PC-3 (cell line): ENCODE measurements around the gene ACTL7B. TPM values are rescaled to one million over a fixed set of nuclear protein-coding genes. Genes with fewer than 3 reads are reported as not detected.
A peak's percentile ranks its signal among the peaks of the same experiment; 100 is the strongest.
"Not testable (repeated sequence)": the region's sequence is repeated elsewhere in the genome, so short reads cannot be mapped to it uniquely, and the experiment has no call there.

Experiments used
- ATAC-seq: fragments of 200-7000 bp; cut with Tn5 transposase; 2 replicates; pipeline ENCODE4 v1.9.1; 2020; ENCODE audit warnings: mild to moderate bottlenecking, moderate library complexity
- BruUV-seq: library from RNA; stranded (reverse); fragments of 400-500 nt; replicated peaks from 2 replicates; lab custom pipeline; 2021; lab: Mats Ljungman, UMichigan
- CTCF ChIA-PET: fragments of 300-600 bp; sonication (Branson Sonifier 250); formaldehyde crosslinking; loops from one replicate; lab custom pipeline; 2022; ENCODE audit warnings: antibody characterized with exemption; lab: Charles Lee
- POLR2A ChIA-PET: fragments of 300-600 bp; sonication (Branson Sonifier 250); formaldehyde crosslinking; loops from one replicate; lab custom pipeline; 2022; ENCODE audit warnings: antibody characterized with exemption; ENCODE audit not compliant: unreplicated experiment; lab: Charles Lee
- DNase-seq: peaks from one replicate; pipeline ENCODE4 v3.0.0-alpha.2; 2015
- H2AFZ ChIP-seq: fragments of 300-600 bp; sonication (generic); 2 replicates; pipeline ENCODE4 v1.6.0; 2016; ENCODE audit warnings: antibody characterized with exemption, low read length
- H3F3A ChIP-seq: fragments of 300-600 bp; sonication (generic); one replicate; pipeline ENCODE4 v1.6.0; 2017; ENCODE audit warnings: antibody characterized with exemption, low read length, control low read depth, mild to moderate bottlenecking; ENCODE audit not compliant: unreplicated experiment
- H3K27ac ChIP-seq: fragments of 300-600 bp; sonication (generic); 2 replicates; pipeline ENCODE4 v1.5.1; 2016; ENCODE audit warnings: mild to moderate bottlenecking, low read length
- H3K27me3 ChIP-seq: fragments of 300-600 bp; sonication (generic); 2 replicates; pipeline ENCODE4 v1.6.1; 2016; ENCODE audit warnings: low read length, mixed read lengths
- H3K36me3 ChIP-seq: fragments of 300-600 bp; sonication (generic); 2 replicates; pipeline ENCODE4 v1.6.1; 2016; ENCODE audit warnings: low read depth, mixed run types, low read length, mixed read lengths
- H3K4me1 ChIP-seq: fragments of 300-600 bp; sonication (generic); 2 replicates; pipeline ENCODE4 v1.5.1; 2016; ENCODE audit warnings: low read length; ENCODE audit not compliant: insufficient read depth
- H3K4me2 ChIP-seq: fragments of 300-600 bp; sonication (generic); 2 replicates; pipeline ENCODE4 v1.6.0; 2016; ENCODE audit warnings: low read length
- H3K4me3 ChIP-seq: fragments of 300-600 bp; sonication (generic); 2 replicates; pipeline ENCODE4 v1.5.1; 2016; ENCODE audit warnings: mild to moderate bottlenecking, low read length, mixed read lengths
- H3K79me2 ChIP-seq: fragments of 300-600 bp; sonication (generic); 2 replicates; pipeline ENCODE4 v1.6.1; 2017; ENCODE audit warnings: low read length, mixed read lengths
- H3K9ac ChIP-seq: fragments of 300-600 bp; sonication (generic); 2 replicates; pipeline ENCODE4 v1.6.0; 2016; ENCODE audit warnings: mild to moderate bottlenecking, low read length
- H3K9me2 ChIP-seq: fragments of 300-600 bp; sonication (generic); replicated peaks from 2 replicates; pipeline ENCODE4 v1.6.1; 2016; ENCODE audit warnings: mixed run types, low read length, mixed read lengths
- H3K9me3 ChIP-seq: fragments of 300-600 bp; sonication (generic); 2 replicates; pipeline ENCODE4 v1.6.1; 2016; ENCODE audit warnings: low read length, mixed read lengths
- H4K20me1 ChIP-seq: fragments of 300-600 bp; sonication (generic); 2 replicates; pipeline ENCODE4 v1.6.1; 2016; ENCODE audit warnings: low read length, mixed read lengths
- EZH2 ChIP-seq: fragments of 300-600 bp; sonication (generic); IDR thresholded peaks from one replicate; pipeline ENCODE4 v1.6.1; 2017; ENCODE audit warnings: antibody characterized with exemption, mild to moderate bottlenecking, low read length; ENCODE audit not compliant: unreplicated experiment
- EZH2phosphoT487 ChIP-seq: fragments of 300-600 bp; sonication (generic); IDR thresholded peaks from 2 replicates; pipeline ENCODE4 v1.6.1; 2018; ENCODE audit warnings: mild to moderate bottlenecking, antibody characterized with exemption, low read length, borderline replicate concordance
- intact Hi-C: fragments of 100-400 bp; cut with micrococcal nuclease; formaldehyde crosslinking; loops from 2 replicates; pipeline ENCODE4 v1.9.0; 2023
- total RNA-seq: library from RNA; depleted of rRNA; stranded (reverse); fragments of >200 nt; gene quantifications from 2 replicates; pipeline ENCODE4 v1.2.3, GENCODE V29; 2014
- TF ChIP-seq, protein P1 (sequence below): fragments of 300-600 bp; sonication (generic); conservative IDR thresholded peaks from 2 replicates; pipeline ENCODE4 v1.5.1; 2017; ENCODE audit warnings: antibody characterized with exemption, low read depth, mild to moderate bottlenecking, low read length

ACTL7B gene
- total RNA-seq, 1 experiment from 2014 or later = not detected

DNA sequence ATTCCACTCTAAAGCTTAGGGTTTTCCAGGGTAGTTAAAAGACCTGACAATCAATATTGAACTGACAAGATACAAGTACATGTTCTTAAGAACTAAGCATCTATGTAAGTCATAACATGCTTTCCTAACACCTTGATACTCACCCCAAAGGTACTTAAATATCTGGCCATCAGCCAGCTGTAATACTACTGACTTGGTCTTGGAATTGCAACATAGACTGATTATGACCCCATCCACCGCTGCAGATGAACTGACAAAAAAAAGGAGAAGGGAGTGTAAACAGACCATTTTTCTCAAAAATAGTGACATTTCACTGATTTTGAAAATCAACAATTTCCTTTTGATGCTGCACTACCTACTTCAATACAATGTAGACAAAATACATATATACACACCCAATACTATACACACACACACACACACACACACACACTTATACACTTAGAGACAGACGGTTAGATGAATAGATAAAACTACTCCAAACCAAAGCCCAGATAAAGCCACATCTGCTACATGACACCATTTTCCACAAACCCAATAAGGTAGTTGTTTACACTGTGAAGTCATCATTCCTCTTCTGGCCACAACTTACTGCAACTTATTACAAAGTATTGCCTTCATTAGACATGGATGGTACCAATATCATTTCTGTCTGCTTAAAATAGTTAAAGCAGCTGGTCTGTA lies 47.8 kb upstream of the ACTL7B start:
- intact Hi-C loops = no loop called here
- H3K36me3 ChIP-seq = peaks cover 20% of the 10 kb centered on the region
- H3K4me1 ChIP-seq = no peaks in the 10 kb centered on the region; the same call in 1 of the 2 replicates
- no peak for ATAC-seq
- CTCF ChIA-PET = no interaction called here
- no TSS peak for BruUV-seq
- H3F3A ChIP-seq = no peaks in the 10 kb centered on the region
- H3K9me2 ChIP-seq = no peaks in the 10 kb centered on the region
- no peaks in the 10 kb centered on the region for H3K27me3 ChIP-seq
- H3K9ac ChIP-seq = no peak overlapping the region
- TF ChIP-seq EZH2 (no peak), EZH2phosphoT487 (no peak)
- TF ChIP-seq, protein P1, sequence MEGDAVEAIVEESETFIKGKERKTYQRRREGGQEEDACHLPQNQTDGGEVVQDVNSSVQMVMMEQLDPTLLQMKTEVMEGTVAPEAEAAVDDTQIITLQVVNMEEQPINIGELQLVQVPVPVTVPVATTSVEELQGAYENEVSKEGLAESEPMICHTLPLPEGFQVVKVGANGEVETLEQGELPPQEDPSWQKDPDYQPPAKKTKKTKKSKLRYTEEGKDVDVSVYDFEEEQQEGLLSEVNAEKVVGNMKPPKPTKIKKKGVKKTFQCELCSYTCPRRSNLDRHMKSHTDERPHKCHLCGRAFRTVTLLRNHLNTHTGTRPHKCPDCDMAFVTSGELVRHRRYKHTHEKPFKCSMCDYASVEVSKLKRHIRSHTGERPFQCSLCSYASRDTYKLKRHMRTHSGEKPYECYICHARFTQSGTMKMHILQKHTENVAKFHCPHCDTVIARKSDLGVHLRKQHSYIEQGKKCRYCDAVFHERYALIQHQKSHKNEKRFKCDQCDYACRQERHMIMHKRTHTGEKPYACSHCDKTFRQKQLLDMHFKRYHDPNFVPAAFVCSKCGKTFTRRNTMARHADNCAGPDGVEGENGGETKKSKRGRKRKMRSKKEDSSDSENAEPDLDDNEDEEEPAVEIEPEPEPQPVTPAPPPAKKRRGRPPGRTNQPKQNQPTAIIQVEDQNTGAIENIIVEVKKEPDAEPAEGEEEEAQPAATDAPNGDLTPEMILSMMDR = no peak
- no peak overlapping the region for H3K4me3 ChIP-seq
- no peak overlapping the region for H2AFZ ChIP-seq
- H4K20me1 ChIP-seq = no peaks in the 10 kb centered on the region
- no peak overlapping the region for H3K27ac ChIP-seq
- peak; percentile 27 for DNase-seq
- no peaks in the 10 kb centered on the region for H3K9me3 ChIP-seq
- no peak overlapping the region for H3K4me2 ChIP-seq
- no peaks in the 10 kb centered on the region for H3K79me2 ChIP-seq
- POLR2A ChIA-PET = no interaction called here

DNA sequence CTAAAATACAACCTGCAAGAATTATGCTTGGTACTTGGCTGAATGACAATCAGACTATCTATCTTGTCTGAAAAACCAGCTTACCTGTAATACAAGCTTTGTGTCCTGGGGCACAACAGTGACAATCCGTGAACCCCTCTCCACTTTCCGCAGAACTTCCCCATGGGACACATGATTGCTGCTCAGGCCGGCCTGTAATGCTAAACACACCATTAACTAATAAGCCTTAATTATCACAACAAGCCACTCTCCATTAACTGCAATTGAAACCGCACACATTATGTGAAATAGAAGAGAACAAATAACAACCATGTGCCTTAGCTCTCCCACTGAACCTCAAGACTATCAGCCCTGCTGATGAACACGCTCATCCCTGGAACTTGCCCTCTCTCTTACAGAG lies 44.4 kb upstream of the ACTL7B start:
- H3K79me2 ChIP-seq = no peaks in the 10 kb centered on the region
- intact Hi-C loops = no loop called here

DNA sequence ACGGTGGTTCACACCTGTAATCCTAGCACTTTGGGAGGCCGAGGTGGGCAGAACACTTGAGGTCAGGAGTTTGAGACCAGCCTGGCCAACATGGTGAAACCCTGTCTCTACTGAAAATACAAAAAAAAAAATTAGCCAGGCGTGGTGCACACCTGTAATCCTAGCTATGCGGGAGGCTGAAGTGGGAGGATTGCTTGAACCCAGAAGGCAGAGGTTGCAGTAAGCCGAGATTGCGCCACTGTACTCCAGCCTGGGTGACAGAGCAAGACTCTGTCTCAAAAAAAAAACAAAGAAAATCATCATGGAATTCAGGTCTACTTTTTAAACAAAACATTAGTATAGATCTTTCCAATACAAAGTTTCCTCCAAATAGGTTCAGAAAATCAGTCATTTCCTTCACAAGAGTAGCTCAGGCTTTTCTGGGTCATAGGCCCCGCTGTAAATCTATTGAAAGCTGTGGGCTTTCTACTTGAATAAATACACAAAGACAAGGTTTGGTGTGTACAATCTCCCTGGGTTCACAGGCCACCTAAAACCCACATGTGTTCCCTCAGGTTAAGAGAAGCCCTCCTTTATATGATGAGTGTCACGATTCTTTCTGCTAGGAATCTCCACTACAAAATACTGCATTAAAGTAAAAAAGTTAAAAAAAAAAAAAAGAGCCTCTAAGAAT lies 43.4 kb upstream of the ACTL7B start:
- H3K9me2 ChIP-seq, CTCF ChIA-PET, H3F3A ChIP-seq, DNase-seq, H3K27me3 ChIP-seq, H3K27ac ChIP-seq, POLR2A ChIA-PET, H4K20me1 ChIP-seq, intact Hi-C loops, ATAC-seq, H3K9ac ChIP-seq, BruUV-seq, H3K4me1 ChIP-seq, H3K4me2 ChIP-seq, H2AFZ ChIP-seq, H3K79me2 ChIP-seq, H3K4me3 ChIP-seq, H3K9me3 ChIP-seq: not testable (repeated sequence)
- H3K36me3 ChIP-seq = peaks cover 22% of the 10 kb centered on the region; the same call in 1 of the 2 replicates

More for the DNA sequence above, 44.4 kb upstream of the ACTL7B start:
- DNase-seq = no peak
- H4K20me1 ChIP-seq = no peaks in the 10 kb centered on the region
- no TSS peak for BruUV-seq
- H3K9ac ChIP-seq = no peak overlapping the region
- H3K9me2 ChIP-seq = no peaks in the 10 kb centered on the region
- TF ChIP-seq EZH2 (no peak), EZH2phosphoT487 (no peak)
- TF ChIP-seq, protein P1 = no peak
- H3K27me3 ChIP-seq = no peaks in the 10 kb centered on the region
- no peaks in the 10 kb centered on the region for H3F3A ChIP-seq
- ChIA-PET POLR2A (no interaction called here), CTCF (no interaction called here)
- ATAC-seq = no peak
- no peak overlapping the region for H3K4me3 ChIP-seq
- H3K4me1 ChIP-seq = no peaks in the 10 kb centered on the region; the same call in 1 of the 2 replicates
- no peak overlapping the region for H3K27ac ChIP-seq
- H2AFZ ChIP-seq = no peak overlapping the region
- peaks cover 28% of the 10 kb centered on the region; the same call in 1 of the 2 replicates for H3K36me3 ChIP-seq
- no peaks in the 10 kb centered on the region for H3K9me3 ChIP-seq
- H3K4me2 ChIP-seq = no peak overlapping the region
